ENCODE results near the gene GAS6.

Gene GAS6

DNA sequence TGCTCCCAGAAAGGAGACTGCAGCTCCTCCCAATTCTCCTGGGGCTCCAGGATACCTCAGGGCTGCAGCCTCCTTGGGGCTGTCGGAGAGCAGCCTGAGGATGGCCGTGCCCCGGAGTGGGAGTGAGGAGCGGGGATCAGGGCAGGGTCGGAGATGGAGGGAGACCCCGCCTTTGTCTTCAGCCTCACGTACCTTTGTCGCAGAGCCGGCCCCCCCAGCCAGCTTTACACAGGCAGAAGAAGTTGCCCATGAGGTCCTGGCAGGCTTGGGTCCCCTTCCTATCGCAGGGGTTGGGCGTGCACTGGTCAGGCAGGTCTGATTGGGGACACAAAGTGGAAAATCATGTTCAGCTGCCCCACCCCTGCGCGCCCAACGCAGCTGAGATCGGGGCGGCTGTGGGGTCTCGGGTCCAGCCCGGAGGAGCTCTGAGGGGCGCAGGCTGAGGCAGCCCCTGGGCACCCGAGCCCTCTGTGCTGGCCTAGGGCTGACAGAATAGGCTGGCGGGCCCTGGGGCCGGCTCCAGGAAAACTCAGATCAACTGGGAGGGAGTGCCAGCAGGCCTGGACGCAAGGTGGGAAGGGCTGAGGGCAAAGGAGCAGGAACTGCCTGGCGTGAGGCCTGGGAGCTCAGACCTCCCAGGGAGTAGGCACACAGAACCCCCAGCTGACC is 24.2 kb downstream of the GAS6 start:
- TF ChIP-seq EZH2phosphoT487 (IDR thresholded peaks at IDR 0.05; ENCODE audit: low read depth) = no peak
- TF ChIP-seq, protein P1, sequence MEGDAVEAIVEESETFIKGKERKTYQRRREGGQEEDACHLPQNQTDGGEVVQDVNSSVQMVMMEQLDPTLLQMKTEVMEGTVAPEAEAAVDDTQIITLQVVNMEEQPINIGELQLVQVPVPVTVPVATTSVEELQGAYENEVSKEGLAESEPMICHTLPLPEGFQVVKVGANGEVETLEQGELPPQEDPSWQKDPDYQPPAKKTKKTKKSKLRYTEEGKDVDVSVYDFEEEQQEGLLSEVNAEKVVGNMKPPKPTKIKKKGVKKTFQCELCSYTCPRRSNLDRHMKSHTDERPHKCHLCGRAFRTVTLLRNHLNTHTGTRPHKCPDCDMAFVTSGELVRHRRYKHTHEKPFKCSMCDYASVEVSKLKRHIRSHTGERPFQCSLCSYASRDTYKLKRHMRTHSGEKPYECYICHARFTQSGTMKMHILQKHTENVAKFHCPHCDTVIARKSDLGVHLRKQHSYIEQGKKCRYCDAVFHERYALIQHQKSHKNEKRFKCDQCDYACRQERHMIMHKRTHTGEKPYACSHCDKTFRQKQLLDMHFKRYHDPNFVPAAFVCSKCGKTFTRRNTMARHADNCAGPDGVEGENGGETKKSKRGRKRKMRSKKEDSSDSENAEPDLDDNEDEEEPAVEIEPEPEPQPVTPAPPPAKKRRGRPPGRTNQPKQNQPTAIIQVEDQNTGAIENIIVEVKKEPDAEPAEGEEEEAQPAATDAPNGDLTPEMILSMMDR (IDR thresholded peaks at IDR 0.05; ENCODE audit: low read depth, low read length) = no peak
- Histone ChIP-seq H3K4me2 (ENCODE audit: low read length) (no peak overlapping the region), H3K27me3 (ENCODE audit: low read depth, low read length) (no peaks in the 10 kb centered on the region), H3K36me3 (replicated peaks; ENCODE audit: low read depth, low read length) (no peaks in the 10 kb centered on the region), H2AFZ (ENCODE audit: low read depth, low read length) (no peak overlapping the region), H3K79me2 (ENCODE audit: low read length) (no peaks in the 10 kb centered on the region), H3K4me1 (ENCODE audit: low read length) (peaks cover 14% of the 10 kb centered on the region), H3K9me3 (ENCODE audit: insufficient read depth, low read length) (no peaks in the 10 kb centered on the region), H4K20me1 (ENCODE audit: insufficient read depth, low read length) (0 out of 2 replicates have a peak, but pooled peaks cover 4% of the 10 kb centered on the region), H3K27ac (ENCODE audit: low read length) (no peak overlapping the region), H3K9ac (ENCODE audit: low read length) (no peak overlapping the region), H3K4me3 (ENCODE audit: low read length) (no peak overlapping the region)

DNA sequence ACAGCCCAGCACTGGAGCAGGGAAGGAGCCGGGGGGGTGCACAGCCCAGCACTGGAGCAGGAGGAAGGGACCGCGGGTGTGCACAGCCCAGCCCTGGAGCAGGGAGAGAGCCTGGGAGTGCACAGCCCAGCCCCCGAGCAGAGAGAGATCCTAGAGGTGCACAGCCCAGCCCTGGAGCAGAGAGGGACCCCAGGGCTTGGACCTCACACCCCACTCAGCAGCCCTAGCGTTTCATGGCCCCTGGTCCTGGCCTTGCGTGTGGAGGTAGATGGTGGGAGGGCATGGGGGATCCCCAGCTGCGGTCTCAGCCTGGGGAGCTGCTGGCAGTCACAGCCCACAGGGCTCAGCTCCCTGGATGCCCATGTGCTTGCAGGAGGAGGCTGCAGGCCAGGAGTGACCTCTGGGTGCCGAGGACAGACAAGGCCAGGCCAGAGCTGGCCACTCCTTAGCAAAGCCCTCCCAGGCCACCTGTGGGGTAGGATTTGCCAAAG is 25.1 kb downstream of the GAS6 start:
- 0 out of 2 replicates have a peak, but pooled peaks cover 4% of the 10 kb centered on the region for H4K20me1 ChIP-seq (ENCODE audit: insufficient read depth, low read length)
- no peaks in the 10 kb centered on the region for H3K9me3 ChIP-seq (ENCODE audit: insufficient read depth, low read length)
- TF ChIP-seq, protein P1 (IDR thresholded peaks at IDR 0.05; ENCODE audit: low read depth, low read length) = no peak
- no peak for TF ChIP-seq EZH2phosphoT487 (IDR thresholded peaks at IDR 0.05; ENCODE audit: low read depth)
- no peaks in the 10 kb centered on the region for H3K36me3 ChIP-seq (replicated peaks; ENCODE audit: low read depth, low read length)
- no peak overlapping the region for H2AFZ ChIP-seq (ENCODE audit: low read depth, low read length)
- H3K79me2 ChIP-seq (ENCODE audit: low read length) = no peaks in the 10 kb centered on the region
- H3K4me3 ChIP-seq (ENCODE audit: low read length) = no peak overlapping the region
- no peak overlapping the region for H3K9ac ChIP-seq (ENCODE audit: low read length)
- no peak overlapping the region for H3K4me2 ChIP-seq (ENCODE audit: low read length)
- H3K27ac ChIP-seq (ENCODE audit: low read length) = no peak overlapping the region
- H3K27me3 ChIP-seq (ENCODE audit: low read depth, low read length) = no peaks in the 10 kb centered on the region
- H3K4me1 ChIP-seq (ENCODE audit: low read length) = peaks cover 14% of the 10 kb centered on the region

DNA sequence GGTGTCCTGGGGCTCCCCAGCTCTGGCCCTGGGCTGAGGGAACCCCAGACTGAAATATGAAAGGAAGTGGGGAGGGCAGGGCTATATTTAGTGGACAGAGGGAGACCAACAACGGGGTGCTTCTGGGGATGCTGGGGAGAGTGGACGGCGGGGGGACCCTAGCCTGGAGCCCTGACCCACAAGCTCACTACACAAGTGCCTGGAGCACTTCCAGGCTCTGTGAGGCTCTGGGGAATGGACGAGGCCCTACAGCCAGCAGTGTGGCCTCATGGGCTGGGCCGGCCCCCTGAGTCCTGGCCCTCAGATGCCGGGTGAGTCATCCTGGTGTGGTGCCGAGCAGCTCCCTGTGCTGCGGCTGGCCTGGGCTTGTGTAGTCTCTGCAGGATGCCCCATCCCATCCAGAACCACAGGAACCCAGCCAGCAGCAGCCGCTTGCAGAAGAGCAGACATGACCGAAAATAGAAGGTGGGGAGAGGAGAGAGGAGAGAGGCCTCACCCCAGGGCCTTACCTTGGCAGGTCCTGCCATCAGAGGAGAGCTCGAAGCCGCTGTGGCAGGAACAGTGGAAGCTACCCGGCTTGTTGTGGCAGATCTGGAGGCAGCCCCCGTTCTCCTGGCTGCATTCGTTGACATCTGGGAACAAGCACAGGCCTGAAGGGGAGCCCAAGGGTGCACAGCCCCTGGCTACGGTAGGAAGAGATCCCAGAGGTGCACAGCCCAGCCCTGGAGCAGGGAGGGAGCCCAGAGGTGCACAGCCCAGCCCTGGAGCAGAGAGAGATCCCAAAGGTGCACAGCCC is 26.1 kb downstream of the GAS6 start:
- Histone ChIP-seq H3K9me3 (ENCODE audit: insufficient read depth, low read length) (no peaks in the 10 kb centered on the region), H3K4me2 (ENCODE audit: low read length) (no peak overlapping the region), H3K27me3 (ENCODE audit: low read depth, low read length) (no peaks in the 10 kb centered on the region), H3K9ac (ENCODE audit: low read length) (no peak overlapping the region), H2AFZ (ENCODE audit: low read depth, low read length) (no peak overlapping the region), H4K20me1 (ENCODE audit: insufficient read depth, low read length) (peaks cover 7% of the 10 kb centered on the region; the same call in 1 of the 2 replicates), H3K36me3 (replicated peaks; ENCODE audit: low read depth, low read length) (peaks cover 2% of the 10 kb centered on the region), H3K4me3 (ENCODE audit: low read length) (no peak overlapping the region), H3K79me2 (ENCODE audit: low read length) (no peaks in the 10 kb centered on the region), H3K4me1 (ENCODE audit: low read length) (peaks cover 14% of the 10 kb centered on the region), H3K27ac (ENCODE audit: low read length) (no peak overlapping the region)
- TF ChIP-seq EZH2phosphoT487 (IDR thresholded peaks at IDR 0.05; ENCODE audit: low read depth) = no peak
- TF ChIP-seq, protein P1 (IDR thresholded peaks at IDR 0.05; ENCODE audit: low read depth, low read length) = no peak

All from OCI-LY3 (cell line).